A204.1 (cell line): ENCODE data around the gene GCK.
"Not testable (repeated sequence)": the region's sequence is repeated elsewhere in the genome, so short reads cannot be mapped to it uniquely, and the experiment has no call there.

Experiments
- FAIRE-seq: peaks from 2 replicates; lab custom pipeline; 2012; peaks lifted over from hg19 to GRCh38; lab: Jason Lieb, UNC

GCK gene

GRCh38 chr7:44141221-44141850 is 47.9 kb downstream of the GCK start, which contains the start of gene MYL7:
MYL7 (minus strand) TSS chr7:44141332; CDS start chr7:44141305, 27 bp downstream.
- no peak for FAIRE-seq

GRCh38 chr7:44140341-44140740 is 48.9 kb downstream of the GCK start:
- no peak for FAIRE-seq

- FAIRE-seq, result no peak
Measured at GRCh38 chr7:44139311-44140010, 49.8 kb downstream of the GCK start.

- FAIRE-seq, result no peak
Measured at GRCh38 chr7:44138698-44139097, 50.5 kb downstream of the GCK start.

GRCh38 chr7:44136731-44137130 is 52.5 kb downstream of the GCK start:
- no peak for FAIRE-seq

GRCh38 chr7:44134943-44135628 is 54.2 kb downstream of the GCK start:
- no peak for FAIRE-seq

- no peak for FAIRE-seq
Measured at GRCh38 chr7:44133295-44133694, 55.9 kb downstream of the GCK start.

GRCh38 chr7:44132039-44132438 is 57.2 kb downstream of the GCK start:
- FAIRE-seq, result no peak

GRCh38 chr7:44131173-44132029 is 57.8 kb downstream of the GCK start:
- FAIRE-seq, result no peak

- no peak for FAIRE-seq
Measured at GRCh38 chr7:44128721-44129582, 60.3 kb downstream of the GCK start.

- FAIRE-seq, result no peak
Measured at GRCh38 chr7:44127161-44127560, 62.1 kb downstream of the GCK start.

GRCh38 chr7:44126574-44126973 is 62.7 kb downstream of the GCK start:
- FAIRE-seq, result not testable (repeated sequence)

- no peak for FAIRE-seq
Measured at GRCh38 chr7:44124822-44125202, 64.4 kb downstream of the GCK start.

- FAIRE-seq, result peak; percentile 92
Measured at GRCh38 chr7:44123190-44124003, 65.8 kb downstream of the GCK start, which contains the start of gene POLD2. POLD2 (minus strand) TSS chr7:44123548; CDS start chr7:44122053, 1,495 bp downstream.

GRCh38 chr7:44122529-44122928 is 66.7 kb downstream of the GCK start:
- no peak for FAIRE-seq

- FAIRE-seq, result no peak
Measured at GRCh38 chr7:44121761-44122420, 67.3 kb downstream of the GCK start.

- FAIRE-seq, result no peak
Measured at GRCh38 chr7:44120395-44120794, 68.8 kb downstream of the GCK start.

- FAIRE-seq, result no peak
Measured at GRCh38 chr7:44119829-44120380, 69.3 kb downstream of the GCK start.

GRCh38 chr7:44117801-44118429 is 71.3 kb downstream of the GCK start:
- FAIRE-seq, result no peak
